Uterus (tissue), 4 donors: Measurements from ENCODE around the gene TIGD2. TPM values are rescaled to one million over a fixed set of nuclear protein-coding genes. Genes with fewer than 3 reads are reported as not detected.

Source experiments
- DNase-seq, 2 donors: peaks; one replicate each; pipeline ENCODE4 v3.0.0-alpha.2; 2019 to 2020
- H3K27ac ChIP-seq, 2 donors: fragments of 200-600 bp; sonication (generic); 1 replicate in 1 of 2; 2 replicates in 1 of 2; pipeline ENCODE4 v1.5.1; 2016 to 2018
- H3K27me3 ChIP-seq, 2 donors: fragments of 200-600 bp; sonication (generic); one replicate each; pipeline ENCODE4 v1.5.1; 2018 to 2019; ENCODE audit warnings: control low read depth in 1 of 2
- H3K36me3 ChIP-seq, 2 donors: fragments of 200-600 bp; sonication (generic); one replicate each; pipeline ENCODE4 v1.5.1; 2019; ENCODE audit warnings: control low read depth in 1 of 2
- H3K4me1 ChIP-seq, 2 donors: fragments of 200-600 bp; sonication (generic); one replicate each; pipeline ENCODE4 v1.5.1; 2018 to 2019; ENCODE audit warnings: control low read depth in 1 of 2
- H3K4me3 ChIP-seq, 2 donors: fragments of 200-600 bp; sonication (generic); 1 replicate in 1 of 2; 2 replicates in 1 of 2; pipeline ENCODE4 v1.5.1; 2018 to 2019; ENCODE audit warnings: mild to moderate bottlenecking in 1 of 2
- H3K9me3 ChIP-seq, 2 donors: fragments of 200-600 bp; sonication (generic); one replicate each; pipeline ENCODE4 v1.5.1; 2019; ENCODE audit warnings: control low read depth in 1 of 2
- CTCF ChIP-seq, 4 experiments: fragments of 200-600 bp in 2 of 4; fragments of 450-650 bp in 2 of 4; sonication (generic) in 2 of 4; IDR thresholded peaks; one replicate each; pipeline ENCODE4 v1.5.1; 2016 to 2019; ENCODE audit warnings: antibody characterized with exemption in 4 of 4, mild to moderate bottlenecking in 2 of 4, moderate library complexity in 1 of 4
- POLR2A ChIP-seq, 2 donors: fragments of 450-650 bp; IDR thresholded peaks; one replicate each; pipeline ENCODE4 v1.6.1; 2016; ENCODE audit warnings: antibody characterized with exemption in 2 of 2, mild to moderate bottlenecking in 1 of 2, moderate library complexity in 1 of 2
- intact Hi-C: fragments of 100-400 bp; cut with DNase I; formaldehyde crosslinking; loops from one replicate; pipeline ENCODE4 v1.15.1; 2023; ENCODE audit warnings: low total_unique reads
- total RNA-seq, 4 donors: library from RNA; depleted of rRNA in 3 of 4; stranded (reverse); fragments of >200 nt in 3 of 4; gene quantifications; one replicate each; pipeline versions ENCODE4 v1.1.0 to v1.2.4, GENCODE V29; 2014 to 2023
- donor health status: DM: yes; HTN: yes; CAD: no.

TIGD2 gene
- total RNA-seq, 4 donors from 2014 or later: 0.59 to 8.4 (median 3.3) TPM

- Histone ChIP-seq H3K9me3 (no peaks in the 10 kb centered on the region), H3K27me3 (no peaks in the 10 kb centered on the region), H3K27ac (no peak overlapping the region), H3K4me3 (no peak overlapping the region), H3K36me3 (no peaks in the 10 kb centered on the region), H3K4me1 (no peaks in the 10 kb centered on the region)
- no peak for TF ChIP-seq CTCF (IDR thresholded peaks at IDR 0.05)
- no peak for TF ChIP-seq POLR2A (IDR thresholded peaks at IDR 0.05)
- no peak for DNase-seq
- intact Hi-C loops: no loop called here
These were observed 11.9 kb upstream of the TIGD2 start for GRCh38 chr4:89099471-89099870.

GRCh38 chr4:89100853-89101252 is 10.5 kb upstream of the TIGD2 start:
- Histone ChIP-seq H3K9me3 (no peaks in the 10 kb centered on the region), H3K36me3 (no peaks in the 10 kb centered on the region), H3K27me3 (no peaks in the 10 kb centered on the region), H3K4me1 (no peaks in the 10 kb centered on the region), H3K27ac (no peak overlapping the region), H3K4me3 (no peak overlapping the region)
- intact Hi-C loops: no loop called here
- TF ChIP-seq CTCF (IDR thresholded peaks at IDR 0.05): no peak
- DNase-seq: no peak

- intact Hi-C loops: no loop called here
- DNase-seq: no peak
These were observed 9.8 kb upstream of the TIGD2 start for GRCh38 chr4:89101256-89102161.

GRCh38 chr4:89105726-89106125 is 5.6 kb upstream of the TIGD2 start:
- TF ChIP-seq POLR2A (IDR thresholded peaks at IDR 0.05) (no peak), CTCF (IDR thresholded peaks at IDR 0.05) (no peak)
- H3K27me3 ChIP-seq: no peaks in the 10 kb centered on the region
- no peak for DNase-seq
- intact Hi-C loops: no loop called here
- H3K36me3 ChIP-seq: no peaks in the 10 kb centered on the region
- H3K4me1 ChIP-seq: no peaks in the 10 kb centered on the region
- H3K4me3 ChIP-seq: no peak overlapping the region
- H3K9me3 ChIP-seq: no peaks in the 10 kb centered on the region
- no peak overlapping the region for H3K27ac ChIP-seq

More at GRCh38 chr4:89101256-89102161, 9.8 kb upstream of the TIGD2 start:
- H3K4me3 ChIP-seq: no peak overlapping the region
- no peaks in the 10 kb centered on the region for H3K9me3 ChIP-seq
- TF ChIP-seq CTCF (IDR thresholded peaks at IDR 0.05) (no peak), POLR2A (IDR thresholded peaks at IDR 0.05) (no peak)
- H3K27ac ChIP-seq: no peak overlapping the region
- H3K4me1 ChIP-seq: no peaks in the 10 kb centered on the region
- no peaks in the 10 kb centered on the region for H3K27me3 ChIP-seq
- H3K36me3 ChIP-seq: no peaks in the 10 kb centered on the region

GRCh38 chr4:89108091-89108490 is 3.2 kb upstream of the TIGD2 start:
- no peak overlapping the region for H3K4me3 ChIP-seq
- DNase-seq: no peak
- no peaks in the 10 kb centered on the region for H3K36me3 ChIP-seq
- no peaks in the 10 kb centered on the region for H3K27me3 ChIP-seq
- no peaks in the 10 kb centered on the region for H3K9me3 ChIP-seq
- no peak for TF ChIP-seq POLR2A (IDR thresholded peaks at IDR 0.05)
- TF ChIP-seq CTCF (IDR thresholded peaks at IDR 0.05): no peak
- no peaks in the 10 kb centered on the region for H3K4me1 ChIP-seq
- H3K27ac ChIP-seq: no peak overlapping the region
- intact Hi-C loops: no loop called here
